SJSA1 (cell line): ENCODE results near the gene TWIST2. TPM values are rescaled to one million over a fixed set of nuclear protein-coding genes. Genes with fewer than 3 reads are reported as not detected.

Experiments
- DNase-seq, 2 experiments: peaks; one replicate each; pipeline ENCODE4 v3.0.0-alpha.2; 2015 to 2020; ENCODE audit warnings: low spot score in 2 of 2, low read depth in 1 of 2
- H3K27ac ChIP-seq: fragments of 250-450 bp; sonication (Bioruptor Pico); 2 replicates; pipeline ENCODE4 v1.5.1; 2020; ENCODE audit warnings: mild to moderate bottlenecking, moderate library complexity
- H3K27me3 ChIP-seq: fragments of 250-450 bp; sonication (Bioruptor Pico); replicated peaks from 2 replicates; pipeline ENCODE4 v1.5.1; 2020; ENCODE audit warnings: mild to moderate bottlenecking, moderate library complexity
- H3K36me3 ChIP-seq: fragments of 250-450 bp; sonication (Bioruptor Pico); 2 replicates; pipeline ENCODE4 v1.5.1; 2020; ENCODE audit warnings: mild to moderate bottlenecking
- H3K4me1 ChIP-seq: fragments of 250-450 bp; sonication (Bioruptor Pico); replicated peaks from 2 replicates; pipeline ENCODE4 v1.6.1; 2021; ENCODE audit warnings: mild to moderate bottlenecking
- H3K4me3 ChIP-seq: fragments of 250-450 bp; sonication (Bioruptor Pico); 2 replicates; pipeline ENCODE4 v1.5.1; 2020; ENCODE audit warnings: mild to moderate bottlenecking
- H3K9me3 ChIP-seq: fragments of 250-450 bp; sonication (Bioruptor Pico); replicated peaks from 2 replicates; pipeline ENCODE4 v1.5.1; 2020; ENCODE audit warnings: mild to moderate bottlenecking
- total RNA-seq: library from RNA; depleted of rRNA; stranded (reverse); fragments of >200 nt; shearing (Covaris generic); gene quantifications from 2 replicates; pipeline ENCODE4 v1.2.3, GENCODE V29; 2014

TWIST2 gene
- total RNA-seq, 1 experiment from 2014 or later = 32.6 TPM

DNA sequence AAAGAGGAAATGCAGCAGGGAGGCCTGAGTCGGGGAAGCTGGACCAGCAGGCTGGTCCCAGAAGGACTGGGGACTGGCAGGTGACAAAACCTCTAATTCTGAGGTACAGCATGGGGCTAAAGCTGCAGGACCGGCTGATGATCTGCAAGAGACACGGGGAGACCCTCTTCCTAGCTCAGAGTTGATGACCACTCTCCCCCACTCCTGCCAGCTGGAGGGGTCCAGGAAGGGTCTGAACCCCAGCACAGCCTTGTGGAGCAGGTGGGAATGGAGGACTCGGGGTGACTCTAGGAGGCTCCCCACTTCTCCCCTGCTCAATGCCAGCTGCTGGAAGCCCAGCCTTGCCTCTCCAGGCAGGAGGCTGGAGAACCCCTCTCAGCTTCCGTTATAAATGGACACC lies 67.7 kb downstream of the TWIST2 start:
- Histone ChIP-seq H3K4me1 (peaks cover 13% of the 10 kb centered on the region), H3K27me3 (no peaks in the 10 kb centered on the region), H3K27ac (no peak overlapping the region), H3K36me3 (0 out of 2 replicates have a peak, but pooled peaks cover 3% of the 10 kb centered on the region), H3K9me3 (no peaks in the 10 kb centered on the region), H3K4me3 (no peak overlapping the region)
- no peak for DNase-seq

DNA sequence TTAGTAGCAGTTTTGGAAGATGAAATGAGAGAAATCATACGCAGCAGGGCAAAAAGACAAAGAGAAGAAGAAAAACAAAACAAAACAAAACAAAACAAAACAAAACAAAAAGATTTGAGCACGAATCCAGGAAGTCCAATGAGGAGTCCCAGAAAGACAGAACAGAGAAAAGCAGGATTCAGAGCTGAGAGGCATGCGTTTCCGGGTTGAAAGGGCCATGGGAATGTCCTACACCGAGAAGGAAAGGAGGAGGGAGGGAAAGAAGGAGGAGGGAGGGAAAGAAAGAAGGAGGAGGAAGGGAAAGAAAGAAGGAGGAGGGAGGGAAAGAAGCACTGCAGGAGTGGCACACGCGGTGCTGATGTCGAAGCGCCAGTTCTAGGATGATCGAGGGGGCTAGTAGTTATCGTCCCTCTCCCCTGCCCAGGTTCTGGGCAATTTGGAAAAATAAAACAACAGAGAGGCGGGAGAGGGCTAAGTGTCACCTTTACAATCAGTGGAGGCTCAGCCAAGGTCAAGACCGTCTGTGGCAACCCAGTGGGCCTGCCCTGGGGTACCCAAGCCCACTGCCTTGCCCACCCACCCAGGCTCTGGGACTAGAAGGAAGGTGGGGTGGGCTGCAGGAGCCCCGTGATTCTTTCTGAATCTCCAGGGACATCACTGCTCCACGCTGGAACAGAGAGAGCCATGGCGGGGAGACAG lies 68.4 kb downstream of the TWIST2 start:
- no peak overlapping the region for H3K27ac ChIP-seq
- no peak overlapping the region for H3K4me3 ChIP-seq
- no peak for DNase-seq
- H3K27me3 ChIP-seq = no peaks in the 10 kb centered on the region
- H3K9me3 ChIP-seq = no peaks in the 10 kb centered on the region
- H3K4me1 ChIP-seq = peaks cover 13% of the 10 kb centered on the region
- no peaks in the 10 kb centered on the region for H3K36me3 ChIP-seq

DNA sequence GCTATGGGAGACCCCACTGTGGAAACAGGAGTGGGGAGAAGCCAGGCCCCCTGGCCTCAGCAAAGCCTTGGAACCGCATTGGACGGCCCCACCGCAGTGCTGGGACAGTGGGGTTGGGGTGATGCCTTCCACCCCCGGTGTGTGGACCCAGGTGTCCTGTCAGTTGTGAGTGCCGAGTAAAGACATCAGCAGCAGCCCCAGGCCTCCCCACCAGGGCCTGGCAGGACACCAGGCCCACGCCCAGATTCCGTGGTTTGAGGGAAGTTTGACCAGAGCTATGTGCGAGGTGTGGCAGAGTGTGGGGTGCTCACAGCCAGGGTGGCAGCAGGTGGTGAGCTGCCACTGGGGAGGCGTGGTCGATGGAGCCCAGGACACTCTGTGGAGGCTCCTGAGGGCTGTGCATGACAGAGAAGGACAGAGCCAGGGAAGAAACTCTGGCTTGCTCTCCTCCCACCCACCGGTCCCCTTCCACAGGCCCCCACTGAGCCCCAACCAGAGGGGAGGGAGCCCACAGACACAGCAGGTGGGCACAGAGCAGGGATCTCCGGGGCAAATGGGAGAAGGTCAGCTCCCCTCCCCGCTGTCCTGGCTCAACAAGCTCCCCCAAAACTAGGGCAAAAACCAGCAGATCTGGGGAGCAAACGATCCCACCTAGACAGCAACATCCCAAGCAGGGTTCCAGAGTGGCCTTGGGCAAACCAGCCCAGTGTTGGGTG lies 69.1 kb downstream of the TWIST2 start:
- H3K4me3 ChIP-seq = no peak overlapping the region
- H3K9me3 ChIP-seq = no peaks in the 10 kb centered on the region
- no peaks in the 10 kb centered on the region for H3K36me3 ChIP-seq
- H3K27me3 ChIP-seq = no peaks in the 10 kb centered on the region
- no peak overlapping the region for H3K27ac ChIP-seq
- H3K4me1 ChIP-seq = peaks cover 13% of the 10 kb centered on the region
- no peak for DNase-seq

DNA sequence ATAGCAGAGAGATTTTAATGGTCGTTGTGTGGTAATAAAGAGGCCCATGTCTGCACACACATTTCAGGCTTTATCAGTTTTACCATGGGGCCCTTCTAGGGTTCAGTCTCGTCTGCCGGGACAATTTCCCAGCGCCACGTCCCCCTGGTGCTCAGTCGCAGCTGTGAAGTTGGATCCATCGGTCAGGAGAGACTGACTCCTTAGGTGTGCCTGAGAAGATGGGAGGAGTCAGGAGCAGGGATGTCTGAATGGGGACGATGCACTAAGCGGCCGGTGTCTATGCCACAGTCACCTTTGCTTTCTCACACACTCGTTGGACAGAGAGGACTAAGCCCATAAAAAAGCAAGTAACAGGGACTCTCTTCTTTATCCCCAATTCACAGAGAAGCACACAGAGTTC lies 71.4 kb downstream of the TWIST2 start:
- Histone ChIP-seq H3K4me3 (no peak overlapping the region), H3K9me3 (no peaks in the 10 kb centered on the region)

DNA sequence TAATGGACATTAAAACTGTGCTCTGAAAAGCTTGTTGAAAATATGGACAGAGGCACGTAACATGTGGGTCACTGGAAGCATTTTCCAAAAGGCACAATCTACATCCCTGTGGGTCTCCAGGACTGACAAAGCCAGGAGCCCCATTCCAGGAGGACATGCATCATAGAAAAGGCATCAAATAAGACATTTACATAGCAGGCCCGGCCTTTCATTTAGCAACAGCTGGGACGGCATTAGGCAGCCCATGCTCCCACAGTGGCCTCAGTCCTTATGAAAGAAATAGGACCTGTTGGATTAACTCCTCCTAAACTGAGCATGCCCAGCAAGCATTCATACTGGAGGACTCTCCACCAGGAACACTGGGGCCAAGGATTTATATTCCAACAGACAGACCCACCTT lies 72.2 kb downstream of the TWIST2 start:
- Histone ChIP-seq H3K4me3 (no peak overlapping the region), H3K27me3 (no peaks in the 10 kb centered on the region), H3K4me1 (peaks cover under 1% of the 10 kb centered on the region; the same call in 1 of the 2 replicates), H3K36me3 (no peaks in the 10 kb centered on the region), H3K9me3 (no peaks in the 10 kb centered on the region), H3K27ac (no peak overlapping the region)
- no peak for DNase-seq

More for the DNA sequence above, 71.4 kb downstream of the TWIST2 start:
- Histone ChIP-seq H3K27ac (no peak overlapping the region), H3K27me3 (no peaks in the 10 kb centered on the region), H3K4me1 (peaks cover 7% of the 10 kb centered on the region), H3K36me3 (no peaks in the 10 kb centered on the region)
- DNase-seq = no peak

DNA sequence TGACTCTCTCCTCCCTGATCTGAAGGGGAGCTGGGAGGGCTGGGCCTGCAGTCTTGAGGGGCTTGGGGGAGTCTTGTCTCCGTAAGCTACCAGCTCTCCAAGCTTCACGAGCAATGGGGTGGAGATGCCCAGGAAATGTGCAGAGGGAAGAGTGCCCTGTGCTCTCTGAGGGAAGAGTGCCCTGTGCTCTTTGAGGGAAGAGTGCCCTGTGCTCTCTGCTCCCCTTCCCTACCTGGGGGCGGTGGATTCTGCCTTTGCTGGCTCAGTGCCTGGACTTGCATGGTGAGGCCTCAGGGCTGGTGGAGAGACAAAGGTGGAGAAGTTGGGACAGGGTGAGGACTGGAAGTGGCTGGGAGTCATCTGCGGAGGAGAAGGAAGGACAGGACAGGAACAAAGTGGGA lies 72.7 kb downstream of the TWIST2 start:
- Histone ChIP-seq H3K4me3 (no peak overlapping the region), H3K9me3 (no peaks in the 10 kb centered on the region), H3K27me3 (no peaks in the 10 kb centered on the region), H3K4me1 (no peaks in the 10 kb centered on the region), H3K36me3 (no peaks in the 10 kb centered on the region), H3K27ac (no peak overlapping the region)
- DNase-seq = no peak

DNA sequence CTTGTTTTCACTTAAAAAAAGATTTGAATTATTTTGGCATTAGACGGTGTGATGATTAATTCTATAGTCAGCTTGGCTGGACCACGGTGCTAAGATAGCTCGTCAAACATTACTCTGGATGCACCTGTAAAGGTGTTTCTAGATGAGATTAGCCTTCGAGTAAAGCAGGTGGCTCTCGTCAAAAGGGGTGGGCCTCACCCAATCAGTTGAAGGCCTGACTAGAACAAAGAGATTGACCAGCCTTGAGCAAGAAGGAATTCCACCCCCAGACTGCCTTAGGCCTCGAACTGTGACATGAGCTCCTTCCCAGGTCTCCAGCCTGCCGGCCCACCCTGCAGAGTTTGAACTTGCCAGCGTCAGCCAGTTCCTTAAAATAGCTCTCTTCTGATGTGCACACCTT lies 73.4 kb downstream of the TWIST2 start:
- H3K36me3 ChIP-seq = no peaks in the 10 kb centered on the region

DNA sequence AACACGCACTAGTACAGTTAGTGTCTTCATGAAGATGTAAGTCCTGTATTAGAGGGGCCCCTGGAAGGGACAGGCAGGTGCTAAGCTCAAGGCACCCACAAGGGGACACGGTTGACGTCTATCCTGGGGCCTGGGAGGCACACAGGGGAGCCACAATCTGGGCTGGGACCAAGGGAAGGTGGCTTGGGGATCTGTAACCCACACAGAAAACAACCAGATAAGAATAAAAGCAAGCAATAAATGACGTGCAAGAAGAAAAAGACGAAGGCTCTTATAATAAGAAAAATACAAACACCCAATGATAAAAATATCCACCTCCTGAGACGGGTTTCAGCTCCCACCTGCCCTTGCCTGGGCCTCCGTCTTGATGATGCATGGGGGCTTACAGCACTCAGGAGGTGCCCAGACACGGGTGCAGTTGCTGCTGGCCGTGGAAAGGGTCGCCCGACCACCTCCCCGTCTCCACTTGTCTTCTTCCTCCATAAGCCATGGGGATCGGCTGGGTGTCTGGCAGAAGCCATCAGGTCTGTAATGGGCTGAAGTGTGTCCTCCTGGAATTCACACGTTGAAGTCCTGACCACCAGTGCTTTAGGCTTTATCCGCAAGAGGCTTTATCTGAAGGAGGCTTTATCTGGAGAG lies 73.9 kb downstream of the TWIST2 start:
- no peaks in the 10 kb centered on the region for H3K9me3 ChIP-seq
- H3K27ac ChIP-seq = no peak overlapping the region
- H3K4me3 ChIP-seq = no peak overlapping the region
- H3K27me3 ChIP-seq = no peaks in the 10 kb centered on the region
- H3K4me1 ChIP-seq = no peaks in the 10 kb centered on the region
- no peak for DNase-seq
- H3K36me3 ChIP-seq = no peaks in the 10 kb centered on the region

More for the DNA sequence above, 73.4 kb downstream of the TWIST2 start:
- Histone ChIP-seq H3K27ac (no peak overlapping the region), H3K4me3 (no peak overlapping the region), H3K27me3 (no peaks in the 10 kb centered on the region), H3K4me1 (no peaks in the 10 kb centered on the region), H3K9me3 (no peaks in the 10 kb centered on the region)
- no peak for DNase-seq

DNA sequence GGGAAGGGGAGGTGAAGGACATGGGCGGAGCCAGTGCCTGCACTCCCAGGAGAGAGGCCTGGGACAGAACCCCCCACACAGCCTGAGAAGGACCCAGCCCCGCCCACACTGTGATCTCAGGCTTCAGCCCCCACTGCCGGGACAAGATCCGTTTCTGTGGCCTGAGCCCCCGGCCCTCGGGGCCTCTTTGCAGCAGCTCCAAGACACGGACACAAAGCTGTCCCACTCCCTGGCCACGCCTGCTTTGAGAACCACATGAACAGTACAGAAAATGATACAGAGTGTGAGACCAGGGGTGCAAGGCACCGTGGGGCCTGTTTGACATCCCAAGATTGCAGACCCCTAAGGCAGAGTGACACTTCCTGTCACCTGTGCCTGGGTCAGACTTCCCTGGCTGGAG lies 74.5 kb downstream of the TWIST2 start:
- no peaks in the 10 kb centered on the region for H3K27me3 ChIP-seq
- H3K4me1 ChIP-seq = no peaks in the 10 kb centered on the region
- H3K4me3 ChIP-seq = no peak overlapping the region
- no peak for DNase-seq
- H3K36me3 ChIP-seq = no peaks in the 10 kb centered on the region
- no peak overlapping the region for H3K27ac ChIP-seq
- no peaks in the 10 kb centered on the region for H3K9me3 ChIP-seq

DNA sequence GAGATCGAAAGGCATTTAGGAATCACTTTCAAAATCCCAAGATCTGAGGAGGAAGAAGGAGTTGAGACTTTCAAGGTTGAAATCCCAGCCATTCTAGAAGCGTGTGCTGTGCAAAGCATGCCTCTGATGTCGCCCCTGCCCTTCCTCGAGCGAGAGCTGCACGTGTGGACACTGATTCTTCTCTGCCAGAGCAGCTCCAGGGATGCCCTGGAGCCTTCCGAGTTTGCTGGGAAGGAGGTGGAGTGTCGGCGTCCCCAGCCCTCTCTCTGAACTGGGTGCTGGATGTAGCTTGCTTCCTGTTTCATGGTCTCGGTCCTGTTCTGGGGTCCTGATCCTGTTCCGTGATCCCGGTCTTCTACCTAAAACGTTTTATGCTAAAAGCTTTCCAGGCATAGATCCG lies 76.1 kb downstream of the TWIST2 start:
- no peak for DNase-seq
- Histone ChIP-seq H3K4me1 (peaks cover 2% of the 10 kb centered on the region), H3K36me3 (no peaks in the 10 kb centered on the region), H3K27ac (no peak overlapping the region), H3K27me3 (no peaks in the 10 kb centered on the region), H3K4me3 (no peak overlapping the region), H3K9me3 (no peaks in the 10 kb centered on the region)

DNA sequence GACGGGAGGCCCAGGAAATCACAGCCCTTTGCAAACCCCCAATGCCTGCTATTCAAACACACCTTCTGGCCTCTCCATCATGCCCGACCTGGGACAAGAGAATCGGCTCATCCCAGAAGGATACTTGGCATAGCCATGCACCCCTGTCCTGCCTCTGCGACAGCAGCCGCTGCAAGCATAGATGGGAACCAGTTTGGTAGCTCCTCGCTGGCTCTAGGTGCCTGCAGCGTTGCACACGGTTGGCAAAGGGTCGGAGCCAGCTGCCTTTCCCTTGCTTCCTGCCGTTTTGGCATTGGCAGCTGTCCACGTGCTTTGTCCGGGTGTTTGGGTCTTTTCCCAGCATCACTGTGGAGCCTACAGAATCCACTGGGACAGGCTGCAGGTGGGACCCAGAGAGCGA lies 76.9 kb downstream of the TWIST2 start:
- peaks cover 9% of the 10 kb centered on the region for H3K4me1 ChIP-seq
- no peak overlapping the region for H3K27ac ChIP-seq
- no peak overlapping the region for H3K4me3 ChIP-seq
- no peak for DNase-seq
- no peaks in the 10 kb centered on the region for H3K9me3 ChIP-seq
- H3K36me3 ChIP-seq = no peaks in the 10 kb centered on the region
- no peaks in the 10 kb centered on the region for H3K27me3 ChIP-seq

DNA sequence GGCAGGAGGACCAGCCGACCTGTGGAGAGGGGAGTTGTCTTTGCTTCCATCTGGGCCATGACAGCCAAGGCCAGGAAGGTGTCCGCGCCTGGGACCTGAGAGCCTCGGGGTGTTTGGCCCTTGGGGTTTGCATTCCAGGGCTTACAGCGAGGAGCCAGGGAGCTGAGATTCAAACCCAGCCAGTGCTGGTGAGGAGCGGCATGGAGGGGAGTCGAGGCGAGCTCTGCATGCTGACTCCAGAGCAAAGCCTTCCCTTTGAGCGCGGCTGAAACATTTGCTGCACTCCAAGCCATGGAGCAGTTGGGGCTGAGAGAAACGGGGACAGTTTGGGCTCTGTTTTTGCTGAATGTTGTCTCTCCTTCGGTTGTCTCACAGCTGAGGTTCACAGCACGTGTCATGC lies 77.4 kb downstream of the TWIST2 start:
- H3K9me3 ChIP-seq = no peaks in the 10 kb centered on the region
- H3K4me3 ChIP-seq = no peak overlapping the region
- no peak overlapping the region for H3K27ac ChIP-seq
- peaks cover 14% of the 10 kb centered on the region for H3K4me1 ChIP-seq
- H3K27me3 ChIP-seq = no peaks in the 10 kb centered on the region
- no peaks in the 10 kb centered on the region for H3K36me3 ChIP-seq
- no peak for DNase-seq

DNA sequence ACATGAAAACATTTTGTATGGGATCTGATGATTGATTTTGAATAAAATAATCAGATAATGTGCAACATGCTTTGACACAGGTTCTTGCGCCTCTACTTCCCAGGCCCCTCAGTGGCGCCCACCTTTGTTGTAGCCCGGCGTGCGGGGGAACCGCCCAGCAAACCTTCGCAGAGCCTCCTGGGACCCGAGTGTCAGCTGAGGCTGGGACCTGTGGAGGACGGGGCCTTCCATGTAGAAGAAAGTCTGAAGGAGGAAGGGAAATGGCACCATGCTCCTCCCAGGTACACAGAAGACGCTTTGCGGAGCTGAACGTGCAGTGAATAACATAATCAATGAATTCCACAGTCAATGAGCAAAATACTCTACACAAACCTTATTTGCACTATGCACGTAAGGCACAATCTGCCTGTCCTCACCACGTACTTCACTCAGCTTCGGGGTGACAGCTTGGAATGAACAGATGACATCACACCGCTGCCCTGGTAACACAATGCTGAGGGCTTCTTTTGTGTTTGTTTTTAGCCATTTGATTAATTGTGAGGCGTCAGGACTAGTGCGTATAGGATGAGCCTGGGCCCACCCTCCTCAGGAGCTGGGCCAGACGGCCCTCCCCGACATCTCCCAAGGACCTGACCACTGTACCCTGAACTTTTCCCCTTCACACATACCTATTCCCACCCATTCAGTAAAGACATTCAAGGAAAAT lies 78.1 kb downstream of the TWIST2 start:
- peaks cover 14% of the 10 kb centered on the region for H3K4me1 ChIP-seq

More for the DNA sequence above, 78.1 kb downstream of the TWIST2 start:
- no peak overlapping the region for H3K27ac ChIP-seq
- DNase-seq = no peak
- no peak overlapping the region for H3K4me3 ChIP-seq
- no peaks in the 10 kb centered on the region for H3K27me3 ChIP-seq
- no peaks in the 10 kb centered on the region for H3K36me3 ChIP-seq
- no peaks in the 10 kb centered on the region for H3K9me3 ChIP-seq
